Right lobe of liver (tissue), 4 donors: Measurements from ENCODE around the gene CDCA7.

Experiments
- POLR2A ChIP-seq: fragments of 450-650 bp; IDR thresholded peaks from one replicate; pipeline ENCODE4 v1.6.1; 2017; ENCODE audit warnings: antibody characterized with exemption, mild to moderate bottlenecking
- TF ChIP-seq, protein P1 (sequence below), 4 donors: fragments of 200-600 bp in 3 of 4; fragments of 450-650 bp in 1 of 4; IDR thresholded peaks; one replicate each; pipeline versions ENCODE4 v1.5.1 to v1.8.0; 2016 to 2022; ENCODE audit warnings: antibody characterized with exemption in 4 of 4, mild to moderate bottlenecking in 2 of 4
- donor health status: DM: no; HTN: no; CAD: no.
- donor health status: DM: no; HTN: no; CAD: no.
- donor health status: DM: no; HTN: yes; CAD: no.

DNA sequence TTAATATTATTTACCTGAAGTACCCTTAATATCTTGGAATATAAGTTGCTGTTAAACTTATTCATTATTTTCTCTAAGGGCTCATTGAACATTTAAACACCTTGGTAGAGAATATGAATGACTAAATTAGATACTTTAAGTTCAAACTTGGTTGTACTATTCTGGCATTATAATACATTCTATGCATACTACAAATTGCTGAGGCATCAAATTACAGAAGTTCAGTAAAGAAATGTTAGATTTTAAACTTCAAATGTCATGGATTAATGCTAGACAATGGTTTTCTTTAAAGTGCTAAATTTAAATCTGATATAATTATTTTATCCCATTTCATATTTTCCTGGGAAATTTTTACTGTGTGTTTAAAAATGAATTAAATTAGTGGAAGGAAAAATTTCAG is 63.1 kb downstream of the CDCA7 start:
- TF ChIP-seq, protein P1, sequence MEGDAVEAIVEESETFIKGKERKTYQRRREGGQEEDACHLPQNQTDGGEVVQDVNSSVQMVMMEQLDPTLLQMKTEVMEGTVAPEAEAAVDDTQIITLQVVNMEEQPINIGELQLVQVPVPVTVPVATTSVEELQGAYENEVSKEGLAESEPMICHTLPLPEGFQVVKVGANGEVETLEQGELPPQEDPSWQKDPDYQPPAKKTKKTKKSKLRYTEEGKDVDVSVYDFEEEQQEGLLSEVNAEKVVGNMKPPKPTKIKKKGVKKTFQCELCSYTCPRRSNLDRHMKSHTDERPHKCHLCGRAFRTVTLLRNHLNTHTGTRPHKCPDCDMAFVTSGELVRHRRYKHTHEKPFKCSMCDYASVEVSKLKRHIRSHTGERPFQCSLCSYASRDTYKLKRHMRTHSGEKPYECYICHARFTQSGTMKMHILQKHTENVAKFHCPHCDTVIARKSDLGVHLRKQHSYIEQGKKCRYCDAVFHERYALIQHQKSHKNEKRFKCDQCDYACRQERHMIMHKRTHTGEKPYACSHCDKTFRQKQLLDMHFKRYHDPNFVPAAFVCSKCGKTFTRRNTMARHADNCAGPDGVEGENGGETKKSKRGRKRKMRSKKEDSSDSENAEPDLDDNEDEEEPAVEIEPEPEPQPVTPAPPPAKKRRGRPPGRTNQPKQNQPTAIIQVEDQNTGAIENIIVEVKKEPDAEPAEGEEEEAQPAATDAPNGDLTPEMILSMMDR (IDR thresholded peaks at IDR 0.05): no peak
- no peak for TF ChIP-seq POLR2A
